Measurements from ENCODE around the gene CCDC83.

Gene CCDC83

DNA sequence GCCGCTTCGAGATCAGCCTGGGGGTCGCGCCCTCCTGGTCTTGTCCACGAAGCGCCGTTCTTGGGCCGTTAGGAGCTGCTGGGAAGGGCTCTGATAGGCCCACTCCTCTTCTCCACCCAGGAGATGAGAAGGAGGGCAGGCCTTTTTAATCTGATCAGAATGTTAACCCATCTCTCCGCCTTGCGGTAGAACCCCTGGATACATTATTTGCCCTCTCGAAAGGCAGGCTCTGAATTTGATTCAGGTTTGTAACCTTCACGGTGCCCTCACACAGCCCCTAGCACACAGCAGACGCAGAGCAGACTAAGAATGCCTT is at the start of gene CCDC83:
Gene CCDC83, plus strand, starts transcription at position 43 of the 316 bp plus-strand sequence. CDS start 9,741 bp downstream, outside the sequence.
- DNase-seq, result no peak

DNA sequence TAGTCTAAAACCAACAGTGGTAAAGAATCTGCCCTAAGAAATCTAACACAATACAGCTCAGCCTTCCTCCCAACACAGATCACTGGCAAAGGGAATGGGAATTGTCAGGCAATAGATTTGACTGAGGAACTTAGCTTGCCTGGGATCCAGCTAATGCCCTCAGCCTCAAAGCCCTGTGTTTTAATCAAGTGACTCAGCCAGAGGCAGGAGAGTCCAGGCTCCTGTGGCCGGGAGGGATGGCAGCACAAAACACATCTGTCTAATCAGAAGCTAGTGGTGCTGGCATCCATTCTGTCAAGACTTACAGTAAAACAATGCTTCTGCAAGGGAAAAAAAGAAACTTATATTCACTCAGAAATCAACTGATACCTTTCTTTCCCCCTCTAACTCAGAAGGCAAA is 49.8 kb upstream of the CCDC83 start:
- no peak for DNase-seq

DNA sequence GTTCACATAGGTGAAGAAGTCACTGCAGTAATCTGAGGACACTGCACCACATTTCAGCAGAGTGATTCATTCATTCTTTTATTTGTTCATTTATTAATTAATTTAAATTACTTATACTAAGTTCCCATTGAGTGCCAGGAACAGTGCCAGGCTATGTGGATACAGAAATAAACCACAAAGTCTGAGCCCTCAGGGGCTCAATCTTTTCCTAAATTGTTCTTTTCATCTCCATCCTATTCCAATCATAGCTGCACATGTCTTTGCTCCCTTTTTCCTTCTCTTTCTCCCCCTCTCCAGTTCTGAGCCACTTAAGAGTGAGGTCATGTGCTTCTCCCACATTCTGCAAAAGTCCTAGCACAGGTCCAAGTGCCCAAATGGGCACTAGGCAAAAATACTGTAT is 49.2 kb upstream of the CCDC83 start:
- DNase-seq, result no peak

DNA sequence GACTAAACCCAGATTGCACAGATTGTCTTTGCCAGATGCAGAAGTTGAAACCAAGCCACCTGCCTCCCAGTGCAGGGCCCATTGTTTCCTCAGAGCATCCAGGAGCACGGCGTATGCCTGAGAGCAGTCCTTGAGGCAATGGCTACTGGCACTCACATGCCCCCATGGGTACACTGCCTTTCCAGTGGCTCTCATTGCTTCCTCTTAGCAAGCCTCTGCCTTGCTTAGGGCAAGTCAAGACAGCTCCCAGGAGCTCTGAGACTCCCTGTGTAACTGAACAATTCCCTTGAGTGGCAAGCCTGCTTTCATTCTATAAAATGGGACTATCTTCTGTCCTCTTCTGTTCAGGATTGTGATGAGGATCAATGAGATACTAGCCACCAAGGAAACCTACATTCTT is 48.3 kb upstream of the CCDC83 start:
- no peak for DNase-seq

DNA sequence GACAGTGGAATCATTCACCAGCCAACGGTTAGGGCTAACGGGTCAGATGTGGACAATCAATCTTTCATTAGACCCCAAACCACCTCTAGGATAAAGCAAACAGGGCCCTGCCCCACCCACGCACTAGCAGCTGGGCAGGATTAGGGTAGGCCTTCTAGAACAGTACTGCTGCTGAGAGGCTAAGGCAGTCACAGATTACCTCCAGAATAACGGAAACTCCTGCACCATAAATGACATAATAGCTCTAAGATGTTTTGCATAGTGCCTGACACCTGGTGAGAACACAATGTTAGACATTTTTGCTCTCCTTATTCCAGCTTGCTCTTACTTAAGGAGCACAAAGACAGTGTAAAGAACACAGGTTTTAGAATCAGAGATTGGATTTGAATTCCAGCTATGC is 46.0 kb upstream of the CCDC83 start:
- no peak for DNase-seq

DNA sequence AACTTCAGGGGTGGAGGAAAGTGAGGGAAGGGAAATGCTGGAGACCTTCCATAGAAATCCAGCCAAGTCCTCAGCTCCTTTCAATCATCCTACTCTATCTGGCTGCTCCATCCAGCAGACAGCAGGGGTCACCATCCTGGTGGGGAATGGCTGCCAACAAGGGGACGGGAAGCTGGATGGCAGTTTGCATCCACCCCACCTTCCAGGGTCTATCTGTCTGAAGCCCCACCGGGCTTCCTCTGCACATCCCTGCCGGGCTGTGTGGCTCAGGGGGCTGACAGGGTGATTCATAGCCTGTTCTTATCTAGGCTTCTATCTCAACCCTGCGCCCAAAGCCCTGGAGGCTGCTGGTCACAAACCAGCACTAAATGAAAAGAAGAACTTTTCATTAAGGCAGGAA is 45.3 kb upstream of the CCDC83 start:
- DNase-seq, result no peak

DNA sequence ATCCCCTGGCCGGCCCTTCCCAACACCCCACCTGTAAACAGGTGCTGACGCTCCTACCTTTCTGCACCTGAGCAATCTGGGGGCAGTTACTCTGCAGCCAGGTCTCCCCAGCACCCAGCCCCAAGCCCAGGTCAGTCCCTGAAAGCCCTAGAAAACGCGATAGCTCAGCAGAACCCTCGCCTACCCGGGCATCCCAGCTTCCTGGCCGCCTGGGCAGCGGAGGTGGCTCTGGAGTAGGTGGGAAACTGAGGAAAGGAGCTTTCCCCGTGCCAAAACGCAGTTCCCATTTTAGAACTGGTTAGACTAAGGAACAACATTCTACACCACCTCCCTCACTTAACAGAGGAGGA is 44.7 kb upstream of the CCDC83 start:
- no peak for DNase-seq

GRCh38 chr11:85810871-85811611 is 44.1 kb upstream of the CCDC83 start, which contains the start of gene SYTL2:
SYTL2 (minus strand) TSS chr11:85811141; CDS start chr11:85757725, 53,416 bp downstream.
- DNase-seq, result peak; percentile 61 to 62

- no peak for DNase-seq
These were observed 43.6 kb upstream of the CCDC83 start for GRCh38 chr11:85811624-85812023.

- DNase-seq, result no peak
These were observed 41.5 kb upstream of the CCDC83 start for GRCh38 chr11:85813721-85814120.

- DNase-seq, result no peak
These were observed 39.8 kb upstream of the CCDC83 start for GRCh38 chr11:85815186-85815931.

DNA sequence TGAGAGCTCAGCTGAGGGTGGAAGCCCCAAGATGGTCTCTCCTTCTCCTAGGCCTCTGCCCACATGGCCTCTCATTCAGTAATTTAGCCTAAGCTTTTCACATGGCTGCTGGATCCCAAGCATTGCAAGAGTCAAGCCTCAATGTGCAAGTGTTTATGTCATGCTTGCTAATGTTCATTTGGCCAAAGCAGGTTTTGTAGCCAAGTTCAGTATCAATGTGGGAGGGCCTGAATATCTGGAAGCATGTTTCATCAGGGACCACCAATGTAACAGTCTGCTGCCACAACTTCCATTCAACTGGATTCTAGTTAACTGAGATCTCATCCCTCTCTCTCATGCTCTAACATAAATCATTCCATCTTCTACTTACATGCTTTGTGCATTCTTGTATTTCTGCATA is 35.7 kb upstream of the CCDC83 start:
- no peak for DNase-seq

- no peak for DNase-seq
These were observed 33.5 kb upstream of the CCDC83 start for GRCh38 chr11:85821636-85822035.

- DNase-seq, result no peak
These were observed 32.4 kb upstream of the CCDC83 start for GRCh38 chr11:85822814-85823213.

DNA sequence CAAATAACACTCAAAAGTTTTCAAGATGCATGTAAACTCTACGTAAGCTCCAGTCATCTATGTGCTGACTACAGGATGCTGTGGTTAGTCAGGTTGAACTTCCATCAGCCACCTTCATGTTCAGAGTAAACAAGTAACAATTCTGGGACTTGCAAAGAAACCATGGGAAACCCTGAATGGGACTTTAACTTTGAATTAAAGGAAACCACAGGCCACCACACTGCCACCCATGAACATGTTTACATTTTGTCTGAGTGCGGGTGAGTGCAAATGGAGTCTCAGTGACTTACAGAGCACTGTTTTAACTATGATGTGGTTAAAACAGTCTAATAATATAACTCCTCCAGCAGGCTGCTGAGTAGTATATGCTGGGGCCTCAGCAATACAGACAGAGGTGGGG is 31.4 kb upstream of the CCDC83 start:
- peak; percentile 32 to 42 for DNase-seq

GRCh38 chr11:85825616-85826015 is 29.6 kb upstream of the CCDC83 start:
- no peak for DNase-seq

GRCh38 chr11:85826116-85826855 is 28.9 kb upstream of the CCDC83 start:
- no peak for DNase-seq

DNA sequence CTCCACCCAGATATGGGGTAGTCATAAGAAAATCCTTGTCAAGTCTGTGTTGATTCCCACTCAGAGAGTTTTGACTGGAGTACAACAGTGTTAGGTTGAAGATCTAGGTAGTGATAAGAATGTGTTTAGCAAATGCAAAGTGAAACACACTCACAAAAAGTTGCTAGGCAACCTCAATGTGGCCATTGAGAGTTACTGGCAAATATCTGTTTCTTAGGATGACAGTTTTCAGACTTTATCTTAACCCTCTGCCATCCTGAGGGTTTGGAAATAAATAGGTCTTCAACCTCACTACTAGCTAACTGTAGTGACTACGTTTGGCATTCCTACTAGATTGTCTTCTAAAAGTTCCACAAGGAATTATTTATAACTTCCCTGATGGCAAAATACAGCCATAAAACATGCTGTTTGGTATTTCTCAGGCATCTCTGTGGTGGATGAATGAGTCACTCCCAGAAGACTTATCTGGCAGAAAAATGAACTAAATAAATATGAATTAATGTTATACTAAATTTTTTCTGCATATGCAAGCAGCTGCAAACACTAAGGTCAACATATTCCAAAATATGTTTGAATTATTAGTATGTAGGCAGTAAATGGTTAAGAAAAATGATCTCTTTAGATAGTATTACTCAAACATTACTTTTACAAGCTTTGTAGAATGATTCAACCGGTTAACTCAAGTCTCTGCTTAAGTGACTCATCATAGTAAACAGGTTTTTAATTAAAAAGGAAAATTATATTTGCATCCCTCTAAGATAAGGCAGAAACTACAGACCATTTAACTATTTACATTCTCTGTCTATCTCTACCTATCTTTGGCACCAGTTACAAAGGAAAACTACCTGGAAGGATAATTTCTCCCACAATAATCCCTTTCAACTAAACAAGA is 27.2 kb upstream of the CCDC83 start:
- DNase-seq, result no peak

DNA sequence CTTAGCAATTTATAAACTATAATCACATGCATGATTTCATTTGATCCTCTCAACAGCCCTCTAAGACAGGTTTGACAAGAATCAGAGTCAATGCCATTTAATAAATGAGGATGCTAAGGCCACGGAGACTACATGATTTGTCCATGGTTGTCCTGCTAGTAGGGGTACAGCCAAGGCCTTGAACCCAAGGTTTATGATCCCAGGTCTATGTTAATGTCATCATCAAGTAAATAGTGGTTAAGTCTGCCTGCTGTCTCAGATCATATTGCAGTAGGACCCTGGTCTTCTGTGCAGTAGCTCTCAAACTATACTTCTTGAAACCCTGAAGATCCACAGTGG is 26.6 kb upstream of the CCDC83 start:
- no peak for DNase-seq

DNA sequence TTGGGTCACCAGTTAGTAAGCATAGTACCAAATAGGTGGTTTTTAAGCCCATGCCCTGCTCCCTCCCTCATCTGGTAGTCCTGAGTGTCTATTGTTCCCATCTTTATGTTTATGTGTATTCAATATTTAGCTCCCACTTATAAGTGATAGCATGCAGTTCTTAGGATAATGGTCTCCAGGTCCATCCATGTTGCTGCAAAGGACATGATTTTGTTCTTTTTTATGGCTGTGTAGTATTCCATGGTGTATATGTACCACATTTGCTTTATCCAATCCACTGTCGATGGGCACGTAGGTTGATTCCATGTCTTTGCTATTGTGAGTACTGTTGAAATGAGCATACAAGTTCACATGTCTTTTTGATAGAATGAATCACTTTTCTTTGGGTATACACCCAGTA is 26.0 kb upstream of the CCDC83 start:
- no peak for DNase-seq

DNA sequence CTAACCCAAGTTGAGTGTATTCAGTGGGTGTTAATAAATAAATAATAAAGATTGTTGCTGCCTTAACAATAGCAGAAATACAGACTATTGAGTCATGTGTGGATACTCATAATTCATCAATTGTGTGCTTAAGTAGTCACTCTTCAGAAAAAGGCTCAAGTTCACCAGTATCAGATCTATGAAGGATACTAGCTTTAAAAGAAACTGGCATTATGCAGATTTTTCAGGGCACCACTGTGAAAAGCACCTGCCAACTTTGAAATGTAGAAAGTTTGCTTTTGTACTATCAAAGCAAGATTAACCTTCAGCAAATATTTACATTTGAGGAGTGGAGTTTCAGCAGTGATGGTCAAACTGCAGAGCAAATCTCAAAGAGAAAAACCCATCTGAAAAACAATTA is 24.1 kb upstream of the CCDC83 start:
- DNase-seq, result no peak

DNA sequence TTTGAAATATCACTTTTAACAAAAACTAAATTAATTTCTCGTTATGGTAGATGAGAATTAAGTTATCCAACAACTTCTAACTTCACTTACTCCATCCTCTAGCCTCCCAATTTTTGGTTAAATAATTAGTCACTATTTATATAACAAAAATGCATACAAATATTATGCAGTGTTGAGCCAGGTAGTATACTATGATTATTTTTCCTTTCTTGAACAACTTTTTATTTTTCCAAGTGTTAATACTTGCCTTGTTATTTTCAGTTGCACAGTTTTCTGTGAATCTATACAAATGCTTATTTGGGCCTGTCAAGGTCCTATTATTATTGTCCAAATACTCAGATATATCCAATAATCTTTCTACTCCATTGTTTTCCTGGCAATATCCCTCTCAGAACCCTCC is 19.9 kb upstream of the CCDC83 start:
- DNase-seq, result no peak

DNA sequence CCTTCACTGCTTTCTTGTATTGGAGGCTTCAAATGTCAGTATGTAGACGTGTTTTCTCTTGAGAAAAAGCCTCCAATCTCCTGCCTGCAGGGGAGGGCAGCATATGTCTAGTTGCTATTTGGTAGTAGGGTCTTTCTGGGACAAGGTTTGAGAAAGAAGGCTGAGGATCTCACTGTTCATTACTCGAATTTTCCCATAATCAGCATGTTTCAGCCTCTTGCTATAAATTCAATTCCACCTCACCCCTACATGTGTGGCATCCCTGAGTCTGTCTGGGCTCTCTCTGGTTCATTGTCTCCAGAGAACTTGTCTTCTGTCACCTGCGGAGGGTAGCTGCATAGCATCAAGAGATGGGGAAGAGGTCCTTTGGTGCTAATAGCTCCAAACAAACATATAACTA is 19.5 kb upstream of the CCDC83 start:
- no peak for DNase-seq
